ENCODE measurements around the gene AKAP17A.
"Not testable (repeated sequence)": the region's sequence is repeated elsewhere in the genome, so short reads cannot be mapped to it uniquely, and the experiment has no call there.

The AKAP17A gene

DNA sequence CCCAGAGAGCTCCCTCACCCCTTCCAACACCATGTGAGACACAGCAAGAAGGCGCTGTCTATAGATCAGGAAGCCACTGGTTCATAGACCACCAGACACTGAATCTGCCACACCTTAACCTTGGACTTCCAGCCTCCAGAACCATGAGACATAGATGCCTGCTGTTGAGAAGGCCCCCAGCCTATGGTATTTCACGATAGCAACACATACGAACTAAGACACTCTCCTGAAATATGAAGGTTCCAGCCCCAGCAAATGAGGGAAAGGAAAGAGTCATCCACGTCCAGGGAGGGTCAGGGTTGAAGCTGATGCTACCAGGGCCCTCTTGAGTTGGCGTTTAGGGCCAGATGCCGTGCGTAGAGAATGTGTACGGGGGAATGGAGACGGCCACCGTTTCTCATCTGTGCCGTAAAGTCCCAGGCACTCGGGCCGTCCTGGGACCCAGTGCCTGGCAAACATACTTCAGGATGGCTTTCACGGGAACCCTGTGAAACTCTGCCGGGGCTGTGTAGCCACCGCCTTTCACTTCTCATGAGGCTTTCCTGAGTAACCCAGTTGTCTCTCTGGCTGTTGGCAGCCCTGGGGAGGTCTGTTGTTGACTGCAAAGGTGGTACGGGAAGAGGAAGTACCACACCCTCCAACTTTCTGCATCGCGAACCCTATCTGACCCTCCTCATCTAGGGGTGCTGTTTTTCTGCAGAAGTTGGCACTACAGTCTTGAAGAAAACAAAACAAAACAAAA is 36.8 kb upstream of the AKAP17A start:
- Histone ChIP-seq H3K4me3 (ENCODE audit: low read depth, low read length) (no peak overlapping the region), H3K27ac (no peak overlapping the region), H3K9me3 (ENCODE audit: severe bottlenecking) (peaks cover 8% of the 10 kb centered on the region)

DNA sequence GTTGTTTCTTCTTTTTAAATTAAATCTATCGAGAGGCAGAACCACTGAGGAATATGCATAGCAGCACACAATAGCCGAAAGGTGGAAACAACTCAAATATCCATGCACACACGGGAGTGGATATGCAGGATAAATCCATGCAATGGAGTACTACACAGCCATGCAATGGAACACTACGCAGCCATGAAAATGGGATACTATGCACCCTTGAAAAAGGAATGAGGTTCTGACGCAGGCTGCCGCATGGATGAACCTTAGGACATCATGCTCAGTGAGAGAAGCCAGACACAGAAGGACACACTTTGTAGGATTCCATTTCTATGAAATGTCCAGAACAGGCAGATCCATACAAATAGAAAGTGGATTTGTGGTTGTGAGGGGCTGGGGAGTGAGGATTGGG is 36.0 kb upstream of the AKAP17A start:
- Histone ChIP-seq H3K27ac (no peak overlapping the region), H3K9me3 (ENCODE audit: severe bottlenecking) (peaks cover 8% of the 10 kb centered on the region), H3K4me3 (ENCODE audit: low read depth, low read length) (no peak overlapping the region), H3K36me3 (no peaks in the 10 kb centered on the region), H3K27me3 (ENCODE audit: insufficient read depth, low read depth, severe bottlenecking) (no peaks in the 10 kb centered on the region)
- DNase-seq: no peak
- TF ChIP-seq, protein P1, sequence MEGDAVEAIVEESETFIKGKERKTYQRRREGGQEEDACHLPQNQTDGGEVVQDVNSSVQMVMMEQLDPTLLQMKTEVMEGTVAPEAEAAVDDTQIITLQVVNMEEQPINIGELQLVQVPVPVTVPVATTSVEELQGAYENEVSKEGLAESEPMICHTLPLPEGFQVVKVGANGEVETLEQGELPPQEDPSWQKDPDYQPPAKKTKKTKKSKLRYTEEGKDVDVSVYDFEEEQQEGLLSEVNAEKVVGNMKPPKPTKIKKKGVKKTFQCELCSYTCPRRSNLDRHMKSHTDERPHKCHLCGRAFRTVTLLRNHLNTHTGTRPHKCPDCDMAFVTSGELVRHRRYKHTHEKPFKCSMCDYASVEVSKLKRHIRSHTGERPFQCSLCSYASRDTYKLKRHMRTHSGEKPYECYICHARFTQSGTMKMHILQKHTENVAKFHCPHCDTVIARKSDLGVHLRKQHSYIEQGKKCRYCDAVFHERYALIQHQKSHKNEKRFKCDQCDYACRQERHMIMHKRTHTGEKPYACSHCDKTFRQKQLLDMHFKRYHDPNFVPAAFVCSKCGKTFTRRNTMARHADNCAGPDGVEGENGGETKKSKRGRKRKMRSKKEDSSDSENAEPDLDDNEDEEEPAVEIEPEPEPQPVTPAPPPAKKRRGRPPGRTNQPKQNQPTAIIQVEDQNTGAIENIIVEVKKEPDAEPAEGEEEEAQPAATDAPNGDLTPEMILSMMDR (IDR thresholded peaks at IDR 0.05; ENCODE audit: low read depth, low read length): no peak

More for the DNA sequence above, 36.8 kb upstream of the AKAP17A start:
- Histone ChIP-seq H3K27me3 (ENCODE audit: insufficient read depth, low read depth, severe bottlenecking) (no peaks in the 10 kb centered on the region), H3K36me3 (no peaks in the 10 kb centered on the region)
- DNase-seq: no peak
- TF ChIP-seq, protein P1 (IDR thresholded peaks at IDR 0.05; ENCODE audit: low read depth, low read length): no peak

DNA sequence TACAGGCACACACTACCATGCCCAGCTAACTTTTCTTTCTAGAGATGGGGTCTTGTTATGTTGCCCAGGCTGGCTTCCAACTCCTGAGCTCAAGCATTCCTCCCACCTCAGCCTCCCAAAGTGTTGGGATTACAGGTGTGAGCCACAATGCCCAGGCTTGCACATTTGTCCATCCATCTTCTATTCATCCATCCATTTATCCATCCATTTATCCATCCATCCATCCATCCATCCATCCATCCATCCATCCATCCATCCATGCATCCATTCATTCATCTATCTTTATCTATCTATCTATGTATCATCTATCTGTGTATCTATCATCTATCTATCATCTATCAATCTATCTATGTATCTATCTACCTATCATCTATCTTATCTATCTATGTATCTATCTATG is 34.0 kb upstream of the AKAP17A start:
- not testable (repeated sequence) for H3K27me3 ChIP-seq (ENCODE audit: insufficient read depth, low read depth, severe bottlenecking); H3K27ac ChIP-seq; DNase-seq; H3K36me3 ChIP-seq; H3K9me3 ChIP-seq (ENCODE audit: severe bottlenecking); H3K4me3 ChIP-seq (ENCODE audit: low read depth, low read length)

DNA sequence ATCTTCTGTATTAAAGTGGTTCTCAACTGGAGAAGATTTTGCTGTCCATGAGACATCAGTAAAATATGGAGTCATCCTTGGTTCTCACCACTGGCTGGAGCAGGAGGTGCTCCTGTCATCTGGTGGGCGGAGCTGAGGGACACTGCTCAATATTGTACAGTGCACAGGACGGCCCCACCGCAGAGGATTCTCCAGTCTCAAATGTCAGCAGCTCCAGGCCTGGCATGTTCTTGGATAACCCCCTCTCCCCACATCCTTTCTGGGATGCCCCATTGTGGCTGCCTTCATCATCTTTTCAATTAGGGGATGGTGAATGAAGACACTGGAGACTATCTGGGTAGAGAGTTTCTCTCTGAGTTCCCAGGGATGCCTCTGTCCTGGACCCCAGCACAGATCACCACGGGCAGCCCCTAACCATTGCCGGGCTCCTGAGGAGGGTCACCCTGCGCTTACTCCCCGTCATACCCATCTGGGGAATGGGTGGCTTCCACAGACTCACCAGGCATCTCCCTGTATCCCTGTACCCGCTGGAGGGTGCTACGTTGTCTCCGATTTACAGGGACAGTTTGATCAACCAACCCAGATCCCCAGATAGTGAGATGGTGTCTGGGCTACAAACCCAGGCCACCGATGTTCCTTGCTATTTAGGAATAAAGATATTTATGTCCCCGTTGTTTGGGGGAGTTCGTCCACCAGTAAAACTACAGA is 32.5 kb upstream of the AKAP17A start:
- no peaks in the 10 kb centered on the region for H3K36me3 ChIP-seq
- H3K9me3 ChIP-seq (ENCODE audit: severe bottlenecking): peaks cover 8% of the 10 kb centered on the region
- no peaks in the 10 kb centered on the region for H3K27me3 ChIP-seq (ENCODE audit: insufficient read depth, low read depth, severe bottlenecking)
- TF ChIP-seq, protein P1 (IDR thresholded peaks at IDR 0.05; ENCODE audit: low read depth, low read length): no peak
- no peak for DNase-seq
- no peak overlapping the region for H3K4me3 ChIP-seq (ENCODE audit: low read depth, low read length)
- H3K27ac ChIP-seq: no peak overlapping the region

DNA sequence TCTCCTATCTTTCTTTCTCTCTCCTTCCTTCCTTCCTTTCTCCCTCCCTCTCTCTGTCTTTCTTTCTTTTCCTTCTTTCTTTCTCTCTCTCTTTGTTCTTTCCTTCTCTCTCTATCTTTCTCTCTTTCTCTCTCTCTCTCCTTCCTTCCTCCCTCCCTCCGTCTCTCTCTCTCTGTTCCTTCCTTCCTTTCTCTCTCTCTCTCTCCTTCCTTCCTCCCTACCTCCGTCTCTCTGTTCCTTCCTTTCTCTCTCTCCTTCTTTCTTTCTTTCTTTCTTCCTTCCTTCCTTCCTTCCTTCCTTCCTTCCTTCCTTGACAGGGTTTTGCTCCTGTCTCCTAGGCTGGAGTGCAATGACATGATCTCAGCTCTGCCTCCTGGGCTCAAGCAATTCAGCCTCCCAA is 30.2 kb upstream of the AKAP17A start:
- H3K9me3 ChIP-seq (ENCODE audit: severe bottlenecking): no peaks in the 10 kb centered on the region
- H3K4me3 ChIP-seq (ENCODE audit: low read depth, low read length): no peak overlapping the region
- DNase-seq: no peak
- TF ChIP-seq, protein P1 (IDR thresholded peaks at IDR 0.05; ENCODE audit: low read depth, low read length): no peak
- H3K27me3 ChIP-seq (ENCODE audit: insufficient read depth, low read depth, severe bottlenecking): no peaks in the 10 kb centered on the region
- no peak overlapping the region for H3K27ac ChIP-seq
- no peaks in the 10 kb centered on the region for H3K36me3 ChIP-seq

DNA sequence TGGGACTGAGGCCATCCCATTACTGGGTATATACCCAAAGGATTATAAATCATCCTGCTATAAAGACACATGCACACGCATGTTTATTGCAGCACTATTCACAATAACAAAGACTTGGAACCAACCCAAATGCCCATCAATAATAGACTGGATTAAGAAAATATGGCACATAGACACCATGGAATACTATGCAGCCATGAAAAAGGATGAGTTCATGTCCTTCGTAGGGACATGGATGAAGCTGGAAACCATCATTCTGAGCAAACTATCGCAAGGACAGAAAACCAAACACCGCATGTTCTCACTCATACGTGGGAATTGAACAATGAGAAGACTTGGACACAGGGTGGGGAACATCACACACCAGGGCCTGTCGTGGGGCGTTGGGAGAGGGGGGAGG is 27.3 kb upstream of the AKAP17A start:
- not testable (repeated sequence) for H3K4me3 ChIP-seq (ENCODE audit: low read depth, low read length); H3K27ac ChIP-seq; DNase-seq; H3K9me3 ChIP-seq (ENCODE audit: severe bottlenecking); H3K27me3 ChIP-seq (ENCODE audit: insufficient read depth, low read depth, severe bottlenecking); H3K36me3 ChIP-seq

Measured in WERI-Rb-1 (cell line).